ENCODE measurements around the gene GP9.

GRCh38 chr3:129034642-129035041, 25.9 kb upstream of the GP9 start:
- TF ChIP-seq CTCF (IDR thresholded peaks at IDR 0.05 in 8 of 11, conservative IDR thresholded peaks at IDR 0.05 in 3 of 11) (no peak), POLR2AphosphoS5 (IDR thresholded peaks at IDR 0.05) (no peak)

Measured in spleen (tissue), 7 donors.